ENCODE results near the gene TAX1BP3. TPM values are rescaled to one million over a fixed set of nuclear protein-coding genes. Genes with fewer than 3 reads are reported as not detected.
A peak's percentile ranks its signal among the peaks of the same experiment; 100 is the strongest.

The TAX1BP3 gene
- polyA plus RNA-seq, 1 experiment: 207 TPM

DNA sequence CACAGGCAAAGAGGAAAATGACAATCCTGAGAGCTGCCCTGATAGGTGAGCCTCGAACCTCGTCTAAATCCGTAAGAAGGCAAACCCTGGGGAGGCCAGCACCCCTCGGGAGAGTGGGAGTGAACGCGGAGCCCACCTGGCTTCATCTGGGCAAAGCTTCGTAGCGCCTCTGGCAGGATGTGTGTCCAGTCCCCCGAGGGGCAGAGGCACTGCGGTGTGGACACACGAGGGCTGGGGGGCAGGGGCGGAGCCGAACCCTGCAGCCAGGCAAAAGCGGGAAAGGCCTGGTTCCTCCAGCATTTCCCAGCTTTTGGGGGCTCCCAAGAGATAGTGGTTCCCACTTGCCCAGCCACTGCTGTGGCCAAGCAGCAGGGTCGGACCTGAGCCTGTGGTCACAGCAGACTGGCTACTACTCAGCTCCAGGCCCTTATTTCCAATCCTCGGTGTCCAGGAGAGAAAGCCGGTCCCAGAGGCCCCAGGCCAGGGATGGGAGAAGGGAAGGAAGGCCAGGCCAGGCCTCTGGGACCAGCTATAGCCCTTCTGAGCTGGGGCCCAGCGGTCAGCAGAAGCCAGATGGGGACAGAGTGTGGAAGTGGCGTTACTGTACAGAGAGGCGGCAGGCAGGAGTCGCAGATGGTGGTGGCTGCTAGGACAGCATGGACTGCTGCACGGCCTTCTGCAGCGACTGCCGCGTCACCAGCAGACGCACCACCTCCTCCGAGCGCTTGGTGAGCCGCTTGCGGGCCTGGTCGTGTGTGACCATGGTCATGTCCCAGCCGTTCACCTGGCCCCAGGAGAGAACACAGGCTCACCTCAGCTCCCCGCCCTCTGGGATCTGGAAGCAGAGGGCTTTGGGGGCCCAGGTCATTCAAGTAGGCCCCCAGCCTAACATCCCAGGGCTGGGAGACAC, 5.0 kb downstream of the TAX1BP3 start:
- TF ChIP-seq, protein P1, sequence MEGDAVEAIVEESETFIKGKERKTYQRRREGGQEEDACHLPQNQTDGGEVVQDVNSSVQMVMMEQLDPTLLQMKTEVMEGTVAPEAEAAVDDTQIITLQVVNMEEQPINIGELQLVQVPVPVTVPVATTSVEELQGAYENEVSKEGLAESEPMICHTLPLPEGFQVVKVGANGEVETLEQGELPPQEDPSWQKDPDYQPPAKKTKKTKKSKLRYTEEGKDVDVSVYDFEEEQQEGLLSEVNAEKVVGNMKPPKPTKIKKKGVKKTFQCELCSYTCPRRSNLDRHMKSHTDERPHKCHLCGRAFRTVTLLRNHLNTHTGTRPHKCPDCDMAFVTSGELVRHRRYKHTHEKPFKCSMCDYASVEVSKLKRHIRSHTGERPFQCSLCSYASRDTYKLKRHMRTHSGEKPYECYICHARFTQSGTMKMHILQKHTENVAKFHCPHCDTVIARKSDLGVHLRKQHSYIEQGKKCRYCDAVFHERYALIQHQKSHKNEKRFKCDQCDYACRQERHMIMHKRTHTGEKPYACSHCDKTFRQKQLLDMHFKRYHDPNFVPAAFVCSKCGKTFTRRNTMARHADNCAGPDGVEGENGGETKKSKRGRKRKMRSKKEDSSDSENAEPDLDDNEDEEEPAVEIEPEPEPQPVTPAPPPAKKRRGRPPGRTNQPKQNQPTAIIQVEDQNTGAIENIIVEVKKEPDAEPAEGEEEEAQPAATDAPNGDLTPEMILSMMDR (IDR thresholded peaks at IDR 0.05; ENCODE audit: insufficient read depth, low read depth, low read length): no peak

DNA sequence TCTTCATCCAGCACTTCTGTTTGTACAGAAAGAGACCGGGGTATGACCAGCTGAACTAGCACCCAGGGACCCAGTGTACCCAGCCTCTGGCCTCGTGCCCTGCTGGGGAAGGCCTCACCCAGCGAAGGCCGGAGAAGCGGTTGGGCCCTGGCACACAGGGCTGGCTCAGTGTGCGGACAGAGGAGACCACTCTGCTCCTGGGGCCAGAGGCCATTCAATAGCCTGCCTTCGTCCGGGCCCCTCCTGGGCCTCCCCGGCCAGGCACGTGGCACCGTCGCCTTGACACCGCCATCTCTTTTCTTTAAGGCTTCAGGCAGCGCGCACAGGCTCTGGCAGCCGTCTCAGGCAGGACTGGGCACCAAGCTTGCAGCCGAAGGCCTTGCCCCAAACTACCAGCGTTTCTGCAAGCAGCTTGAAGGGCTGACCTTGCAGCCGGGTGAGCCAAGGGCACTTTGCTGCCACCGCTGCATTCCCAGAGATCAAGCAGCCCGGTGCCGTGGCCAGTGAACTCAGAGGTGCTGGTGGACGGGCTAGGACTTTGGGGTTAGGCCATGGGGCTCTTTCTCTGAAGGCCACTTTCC, 8.0 kb downstream of the TAX1BP3 start:
- POLR2A ChIA-PET: no interaction called here
- H3K36me3 ChIP-seq (ENCODE audit: control insufficient read depth, insufficient read depth, low read length): peaks cover 25% of the 10 kb centered on the region
- CTCF ChIA-PET: interaction anchor here (1.5 to 3.5 kb wide), 2 partner anchors 9 to 12 kb away, joined by 3 to 13 read pairs; no protein-coding TSS in a partner anchor
- TF ChIP-seq, protein P1 (IDR thresholded peaks at IDR 0.05; ENCODE audit: insufficient read depth, low read depth, low read length): no peak
- no peak for DNase-seq (ENCODE audit: low read depth)
- no peaks in the 10 kb centered on the region for H3K27me3 ChIP-seq (ENCODE audit: control insufficient read depth, insufficient read depth, low read length)
- no peak overlapping the region for H3K4me3 ChIP-seq (ENCODE audit: low read depth, low read length)

More for the DNA sequence above, 5.0 kb downstream of the TAX1BP3 start:
- Histone ChIP-seq H3K36me3 (ENCODE audit: control insufficient read depth, insufficient read depth, low read length) (peaks cover 29% of the 10 kb centered on the region), H3K4me3 (ENCODE audit: low read depth, low read length) (no peak overlapping the region), H3K27me3 (ENCODE audit: control insufficient read depth, insufficient read depth, low read length) (no peaks in the 10 kb centered on the region)
- ChIA-PET CTCF (interaction anchor here (0.9 kb wide), 1 partner anchor 15 kb away, joined by 3 read pairs; no protein-coding TSS in a partner anchor), POLR2A (interaction anchor here (0.5 kb wide), 1 partner anchor 68 kb away, joined by 6 read pairs; no protein-coding TSS in a partner anchor)
- DNase-seq (ENCODE audit: low read depth): no peak

DNA sequence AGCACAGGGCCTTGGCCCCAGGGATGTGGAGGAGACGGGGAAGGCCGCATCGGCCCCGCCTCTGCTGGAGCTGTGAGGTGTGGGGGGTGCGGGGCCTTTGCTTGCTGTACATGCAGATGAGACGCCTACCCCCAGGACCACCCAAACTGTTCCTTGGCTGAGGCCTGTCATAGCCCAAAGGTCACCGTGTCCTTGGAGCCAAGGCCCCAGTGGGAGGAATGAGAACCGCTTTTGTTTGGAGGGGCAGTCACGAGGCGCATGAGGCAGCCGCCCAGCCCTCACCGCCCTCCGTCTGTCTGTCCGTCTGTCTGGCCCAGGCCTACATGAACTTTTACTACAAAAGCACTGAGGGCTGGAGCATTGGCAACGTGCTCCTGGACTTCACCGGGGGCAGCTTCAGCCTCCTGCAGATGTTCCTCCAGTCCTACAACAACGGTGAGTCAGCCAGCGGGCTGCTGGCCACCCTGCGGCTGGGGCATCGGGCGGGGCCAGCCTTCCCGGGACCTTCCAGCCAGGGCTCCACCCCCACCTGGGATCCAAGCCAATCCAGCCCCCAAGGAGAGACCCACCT, 8.8 kb downstream of the TAX1BP3 start:
- H3K4me3 ChIP-seq (ENCODE audit: low read depth, low read length): no peak overlapping the region
- H3K27me3 ChIP-seq (ENCODE audit: control insufficient read depth, insufficient read depth, low read length): no peaks in the 10 kb centered on the region
- ChIA-PET POLR2A (interaction anchor here (0.7 kb wide), 1 partner anchor 56 kb away, joined by 3 read pairs; no protein-coding TSS in a partner anchor), CTCF (interaction anchor here (1.0 to 3.5 kb wide), 4 partner anchors 9 to 611 kb away, joined by 3 to 13 read pairs (median 4); no protein-coding TSS in a partner anchor)
- TF ChIP-seq, protein P1 (IDR thresholded peaks at IDR 0.05; ENCODE audit: insufficient read depth, low read depth, low read length): peak; percentile 54
- DNase-seq (ENCODE audit: low read depth): peak; percentile 74
- peaks cover 23% of the 10 kb centered on the region for H3K36me3 ChIP-seq (ENCODE audit: control insufficient read depth, insufficient read depth, low read length)

DNA sequence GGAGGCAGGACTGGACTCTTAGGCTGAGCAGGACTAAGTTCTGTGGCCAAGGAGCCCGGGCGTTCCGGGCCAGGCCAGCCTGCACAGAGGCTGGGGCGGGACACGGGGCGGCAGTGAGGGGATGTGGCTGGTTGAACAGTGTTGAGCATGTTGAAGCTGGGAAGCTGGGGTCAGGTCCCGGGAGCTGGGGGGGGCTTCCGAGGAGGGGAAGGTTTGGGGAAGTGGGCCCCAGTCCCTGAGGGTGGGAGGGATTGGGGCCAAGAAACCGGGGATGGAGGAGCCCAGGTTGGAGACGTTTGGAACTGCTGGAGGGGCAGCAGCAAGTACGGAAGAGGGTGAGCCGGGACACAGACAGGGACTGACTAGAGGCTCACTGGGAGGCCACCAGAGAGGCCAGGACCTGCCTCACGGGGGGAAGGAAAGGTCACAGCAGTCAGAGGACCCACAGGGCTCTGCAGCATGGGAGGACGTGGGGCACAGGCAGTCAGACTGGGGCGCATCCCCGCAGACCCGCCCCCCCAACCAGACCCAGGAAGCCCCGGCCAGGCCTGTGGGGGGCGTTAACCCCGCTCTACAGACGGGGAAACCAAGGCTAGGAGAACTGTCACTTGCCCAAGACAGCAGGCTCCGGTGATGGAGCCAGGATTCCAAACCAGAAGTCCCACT, 9.5 kb downstream of the TAX1BP3 start:
- Histone ChIP-seq H3K36me3 (ENCODE audit: control insufficient read depth, insufficient read depth, low read length) (peaks cover 16% of the 10 kb centered on the region), H3K4me3 (ENCODE audit: low read depth, low read length) (no peak overlapping the region), H3K27me3 (ENCODE audit: control insufficient read depth, insufficient read depth, low read length) (no peaks in the 10 kb centered on the region)
- DNase-seq (ENCODE audit: low read depth): no peak
- POLR2A ChIA-PET: interaction anchor here (0.7 kb wide), 1 partner anchor 55 kb away, joined by 3 read pairs; no protein-coding TSS in a partner anchor
- TF ChIP-seq, protein P1 (IDR thresholded peaks at IDR 0.05; ENCODE audit: insufficient read depth, low read depth, low read length): no peak
- CTCF ChIA-PET: interaction anchor here (1.0 to 3.5 kb wide), 5 partner anchors 8 to 610 kb away, joined by 3 to 13 read pairs (median 4); no protein-coding TSS in a partner anchor

Data from BJ (cell line).